ENCODE data around the gene MT1B. TPM values are rescaled to one million over a fixed set of nuclear protein-coding genes. Genes with fewer than 3 reads are reported as not detected.

The MT1B gene
- total and polyA plus RNA-seq, 2 of the 13 experiments (the other 11 are each of a cell fraction or from before 2014, with no cell fraction given) = 0.89 TPM; not detected in 1

DNA sequence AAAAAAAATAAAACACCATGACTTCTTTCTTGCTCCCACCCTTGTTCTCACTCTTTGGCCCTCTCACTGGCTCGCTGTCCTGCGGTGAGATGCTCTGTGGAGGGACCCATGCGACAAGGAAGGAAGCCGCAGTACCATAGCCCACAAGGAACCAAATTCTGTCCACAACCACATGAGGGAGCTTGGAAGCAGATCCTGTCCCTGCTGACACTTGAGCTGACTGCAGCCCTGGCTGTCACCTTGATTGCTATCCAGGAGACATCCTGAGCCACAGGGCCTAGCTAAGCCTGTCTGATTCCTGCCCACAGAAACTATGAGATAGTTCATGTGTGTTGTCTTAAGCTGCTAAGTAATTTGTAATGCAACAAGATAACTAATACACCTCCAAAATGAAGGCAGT is 48.1 kb upstream of the MT1B start (continued):
- TF ChIP-seq KDM2A (CRISPR knock-in tag; IDR thresholded peaks at IDR 0.05; ENCODE audit: borderline replicate concordance, low read depth) (peak; percentile 58; the same call in 1 of the 2 replicates), MXD4 (CRISPR knock-in tag; IDR thresholded peaks at IDR 0.05) (0 out of 2 replicates have a peak, but pooled peaks have one; percentile 49), ZBTB46 (CRISPR knock-in tag; IDR thresholded peaks at IDR 0.05; ENCODE audit: borderline replicate concordance) (0 out of 2 replicates have a peak, but pooled peaks have one; percentile 7), IRF9 (CRISPR knock-in tag; IDR thresholded peaks at IDR 0.05; ENCODE audit: borderline replicate concordance) (peak; percentile 45; the same call in 1 of the 2 replicates), FOXA3 (CRISPR knock-in tag; IDR thresholded peaks at IDR 0.05) (peak; percentile 51), ZNF567 (CRISPR knock-in tag; IDR thresholded peaks at IDR 0.05; ENCODE audit: borderline replicate concordance) (0 out of 2 replicates have a peak, but pooled peaks have one; percentile 83), ZNF788 (CRISPR knock-in tag; IDR thresholded peaks at IDR 0.05; ENCODE audit: borderline replicate concordance) (0 out of 2 replicates have a peak, but pooled peaks have one; percentile 12), MEIS2 (CRISPR knock-in tag; IDR thresholded peaks at IDR 0.05) (peak; percentile 83; the same call in 1 of the 2 replicates), RFX3 (CRISPR knock-in tag; IDR thresholded peaks at IDR 0.05) (no peak), KDM5B (CRISPR knock-in tag; IDR thresholded peaks at IDR 0.05; ENCODE audit: borderline replicate concordance) (peak; percentile 81), XRCC5 (optimal IDR thresholded peaks at IDR 0.05; ENCODE audit: low read length) (peak; percentile 66), ZNF331 (CRISPR knock-in tag; IDR thresholded peaks at IDR 0.05) (peak; percentile 46; the same call in 1 of the 2 replicates), KLF6 (CRISPR knock-in tag; IDR thresholded peaks at IDR 0.05) (0 out of 2 replicates have a peak, but pooled peaks have one; percentile 25), ZNF7 (CRISPR knock-in tag; IDR thresholded peaks at IDR 0.05) (peak; percentile 95), ZNF710 (CRISPR knock-in tag; IDR thresholded peaks at IDR 0.05; ENCODE audit: borderline replicate concordance) (peak; percentile 54; the same call in 1 of the 2 replicates)
- TF ChIP-seq, protein P1, sequence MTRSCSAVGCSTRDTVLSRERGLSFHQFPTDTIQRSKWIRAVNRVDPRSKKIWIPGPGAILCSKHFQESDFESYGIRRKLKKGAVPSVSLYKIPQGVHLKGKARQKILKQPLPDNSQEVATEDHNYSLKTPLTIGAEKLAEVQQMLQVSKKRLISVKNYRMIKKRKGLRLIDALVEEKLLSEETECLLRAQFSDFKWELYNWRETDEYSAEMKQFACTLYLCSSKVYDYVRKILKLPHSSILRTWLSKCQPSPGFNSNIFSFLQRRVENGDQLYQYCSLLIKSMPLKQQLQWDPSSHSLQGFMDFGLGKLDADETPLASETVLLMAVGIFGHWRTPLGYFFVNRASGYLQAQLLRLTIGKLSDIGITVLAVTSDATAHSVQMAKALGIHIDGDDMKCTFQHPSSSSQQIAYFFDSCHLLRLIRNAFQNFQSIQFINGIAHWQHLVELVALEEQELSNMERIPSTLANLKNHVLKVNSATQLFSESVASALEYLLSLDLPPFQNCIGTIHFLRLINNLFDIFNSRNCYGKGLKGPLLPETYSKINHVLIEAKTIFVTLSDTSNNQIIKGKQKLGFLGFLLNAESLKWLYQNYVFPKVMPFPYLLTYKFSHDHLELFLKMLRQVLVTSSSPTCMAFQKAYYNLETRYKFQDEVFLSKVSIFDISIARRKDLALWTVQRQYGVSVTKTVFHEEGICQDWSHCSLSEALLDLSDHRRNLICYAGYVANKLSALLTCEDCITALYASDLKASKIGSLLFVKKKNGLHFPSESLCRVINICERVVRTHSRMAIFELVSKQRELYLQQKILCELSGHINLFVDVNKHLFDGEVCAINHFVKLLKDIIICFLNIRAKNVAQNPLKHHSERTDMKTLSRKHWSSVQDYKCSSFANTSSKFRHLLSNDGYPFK (CRISPR knock-in tag; IDR thresholded peaks at IDR 0.05; ENCODE audit: borderline replicate concordance) = peak; percentile 65; the same call in 1 of the 2 replicates
- TF ChIP-seq, protein P2, sequence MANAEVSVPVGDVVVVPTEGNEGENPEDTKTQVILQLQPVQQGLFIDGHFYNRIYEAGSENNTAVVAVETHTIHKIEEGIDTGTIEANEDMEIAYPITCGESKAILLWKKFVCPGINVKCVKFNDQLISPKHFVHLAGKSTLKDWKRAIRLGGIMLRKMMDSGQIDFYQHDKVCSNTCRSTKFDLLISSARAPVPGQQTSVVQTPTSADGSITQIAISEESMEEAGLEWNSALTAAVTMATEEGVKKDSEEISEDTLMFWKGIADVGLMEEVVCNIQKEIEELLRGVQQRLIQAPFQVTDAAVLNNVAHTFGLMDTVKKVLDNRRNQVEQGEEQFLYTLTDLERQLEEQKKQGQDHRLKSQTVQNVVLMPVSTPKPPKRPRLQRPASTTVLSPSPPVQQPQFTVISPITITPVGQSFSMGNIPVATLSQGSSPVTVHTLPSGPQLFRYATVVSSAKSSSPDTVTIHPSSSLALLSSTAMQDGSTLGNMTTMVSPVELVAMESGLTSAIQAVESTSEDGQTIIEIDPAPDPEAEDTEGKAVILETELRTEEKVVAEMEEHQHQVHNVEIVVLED (CRISPR knock-in tag; IDR thresholded peaks at IDR 0.05; ENCODE audit: borderline replicate concordance) = no peak
